ENCODE results near the gene KRT8. TPM values are rescaled to one million over a fixed set of nuclear protein-coding genes. Genes with fewer than 3 reads are reported as not detected.
A peak's percentile ranks its signal among the peaks of the same experiment; 100 is the strongest.

Gene KRT8
- total and polyA plus RNA-seq, 2 of the 13 experiments (the other 11 are each of a cell fraction or from before 2014, with no cell fraction given), result 498 to 718 TPM

- TF ChIP-seq ZNF142 (CRISPR knock-in tag; IDR thresholded peaks at IDR 0.05) (no peak), MIER3 (CRISPR knock-in tag; IDR thresholded peaks at IDR 0.05; ENCODE audit: borderline replicate concordance) (no peak), ZNF766 (CRISPR knock-in tag; IDR thresholded peaks at IDR 0.05; ENCODE audit: borderline replicate concordance) (no peak), KLF13 (CRISPR knock-in tag; IDR thresholded peaks at IDR 0.05) (no peak), NFATC3 (CRISPR knock-in tag; IDR thresholded peaks at IDR 0.05) (no peak), RNF219 (CRISPR knock-in tag; IDR thresholded peaks at IDR 0.05) (no peak), ATAD3A (CRISPR knock-in tag; IDR thresholded peaks at IDR 0.05) (no peak), TOE1 (CRISPR knock-in tag; IDR thresholded peaks at IDR 0.05) (no peak), MZF1 (CRISPR knock-in tag; IDR thresholded peaks at IDR 0.05; ENCODE audit: borderline replicate concordance) (no peak), KDM4B (CRISPR knock-in tag; IDR thresholded peaks at IDR 0.05) (no peak), ZNF713 (CRISPR knock-in tag; IDR thresholded peaks at IDR 0.05) (no peak), ATF1 (CRISPR knock-in tag; IDR thresholded peaks at IDR 0.05) (no peak), ZSCAN25 (CRISPR knock-in tag; IDR thresholded peaks at IDR 0.05) (no peak), NCOR1 (IDR thresholded peaks at IDR 0.05; ENCODE audit: borderline replicate concordance, low read length) (no peak), HNRNPLL (IDR thresholded peaks at IDR 0.05; ENCODE audit: low read depth, low read length, poor library complexity, severe bottlenecking) (peak; percentile 62), ZFP36L1 (CRISPR knock-in tag; IDR thresholded peaks at IDR 0.05) (no peak), MAFK (conservative IDR thresholded peaks at IDR 0.05 in 1 of 2, IDR thresholded peaks at IDR 0.05 in 1 of 2; ENCODE audit: low read length in 2 of 2) (no peak), AGO2 (optimal IDR thresholded peaks at IDR 0.05; ENCODE audit: low read depth, low read length) (no peak), GATAD1 (CRISPR knock-in tag; IDR thresholded peaks at IDR 0.05) (no peak), JDP2 (CRISPR knock-in tag; IDR thresholded peaks at IDR 0.05; ENCODE audit: borderline replicate concordance) (no peak)
These were observed 25.2 kb downstream of the KRT8 start (continued) for GRCh38 chr12:52879394-52880351.
